Measurements from ENCODE around the gene AMPD2. TPM values are rescaled to one million over a fixed set of nuclear protein-coding genes. Genes with fewer than 3 reads are reported as not detected.

The AMPD2 gene
- total and polyA plus RNA-seq, 4 donors: 16.7 to 57.4 (median 44.5) TPM

- no peak overlapping the region for H3K9ac ChIP-seq (ENCODE audit: insufficient read depth in 1 of 2, low read length in 2 of 2)
- TF ChIP-seq CTCF (IDR thresholded peaks at IDR 0.05; ENCODE audit: control extremely low read depth, extremely low read depth): no peak
- 51 to 59% methylated on average over 6 of the region's 6 CpGs for WGBS, 2 donors
- H3K4me3 ChIP-seq: no peak overlapping the region
- ATAC-seq (ENCODE audit: insufficient read depth, low FRiP score) (no peak), DNase-seq (no peak)
- no peaks in the 10 kb centered on the region for H3K27me3 ChIP-seq (ENCODE audit: control insufficient read depth in 3 of 3, insufficient read depth in 3 of 3, low read length in 2 of 3)
- H3K36me3 ChIP-seq (ENCODE audit: control insufficient read depth in 4 of 4, insufficient read depth in 4 of 4, low read length in 4 of 4): no peaks in the 10 kb centered on the region
- no peak overlapping the region for H3K27ac ChIP-seq (ENCODE audit: low read depth in 1 of 2, low read length in 1 of 2)
- H3K9me3 ChIP-seq (ENCODE audit: control insufficient read depth in 4 of 4, insufficient read depth in 3 of 4, low read length in 3 of 4): no peaks in the 10 kb centered on the region
- peaks cover 0 to 6% (median 3%) of the 10 kb centered on the region in 5 donors for H3K4me1 ChIP-seq (ENCODE audit: control insufficient read depth in 5 of 5, insufficient read depth in 5 of 5, low read length in 5 of 5)
Measured at GRCh38 chr1:109639841-109640184, 20.2 kb downstream of the AMPD2 start.

- no peak overlapping the region for H3K4me3 ChIP-seq
- H3K9ac ChIP-seq (ENCODE audit: insufficient read depth in 1 of 2, low read length in 2 of 2): no peak overlapping the region
- H3K4me1 ChIP-seq (ENCODE audit: control insufficient read depth in 5 of 5, insufficient read depth in 5 of 5, low read length in 5 of 5): peaks cover 0 to 9% (median 3%) of the 10 kb centered on the region in 5 donors
- no peak overlapping the region for H3K27ac ChIP-seq (ENCODE audit: low read depth in 1 of 2, low read length in 1 of 2)
- WGBS, 2 donors: 22 to 33% methylated on average over 5 of the region's 5 CpGs
- peak; percentile 60 to 77 (median 63) for DNase-seq
- ATAC-seq (ENCODE audit: insufficient read depth, low FRiP score): no peak
- H3K9me3 ChIP-seq (ENCODE audit: control insufficient read depth in 4 of 4, insufficient read depth in 3 of 4, low read length in 3 of 4): no peaks in the 10 kb centered on the region
- no peaks in the 10 kb centered on the region for H3K36me3 ChIP-seq (ENCODE audit: control insufficient read depth in 4 of 4, insufficient read depth in 4 of 4, low read length in 4 of 4)
- peak; percentile 86 for TF ChIP-seq CTCF (IDR thresholded peaks at IDR 0.05; ENCODE audit: control extremely low read depth, extremely low read depth)
- no peaks in the 10 kb centered on the region for H3K27me3 ChIP-seq (ENCODE audit: control insufficient read depth in 3 of 3, insufficient read depth in 3 of 3, low read length in 2 of 3)
Measured at GRCh38 chr1:109640285-109640865, 20.7 kb downstream of the AMPD2 start.

GRCh38 chr1:109641078-109641740, 21.6 kb downstream of the AMPD2 start:
- no peak overlapping the region for H3K27ac ChIP-seq (ENCODE audit: low read depth in 1 of 2, low read length in 1 of 2)

More at GRCh38 chr1:109641078-109641740, 21.6 kb downstream of the AMPD2 start:
- Histone ChIP-seq H3K4me1 (ENCODE audit: control insufficient read depth in 5 of 5, insufficient read depth in 5 of 5, low read length in 5 of 5) (peaks cover 0 to 9% (median 3%) of the 10 kb centered on the region in 5 donors), H3K27me3 (ENCODE audit: control insufficient read depth in 3 of 3, insufficient read depth in 3 of 3, low read length in 2 of 3) (no peaks in the 10 kb centered on the region), H3K9ac (ENCODE audit: insufficient read depth in 1 of 2, low read length in 2 of 2) (no peak overlapping the region), H3K9me3 (ENCODE audit: control insufficient read depth in 4 of 4, insufficient read depth in 3 of 4, low read length in 3 of 4) (no peaks in the 10 kb centered on the region), H3K4me3 (no peak overlapping the region), H3K36me3 (ENCODE audit: control insufficient read depth in 4 of 4, insufficient read depth in 4 of 4, low read length in 4 of 4) (no peaks in the 10 kb centered on the region)
- TF ChIP-seq CTCF (IDR thresholded peaks at IDR 0.05; ENCODE audit: control extremely low read depth, extremely low read depth): no peak
- DNase-seq: no peak
- 83 to 97% methylated on average over 2 of the region's 2 CpGs for WGBS, 2 donors
- no peak for ATAC-seq (ENCODE audit: insufficient read depth, low FRiP score)
